ENCODE results near the gene COMP.
A peak's percentile ranks its signal among the peaks of the same experiment; 100 is the strongest.

The COMP gene

GRCh38 chr19:18768997-18769891 lies 21.9 kb downstream of the COMP start:
- no peak for DNase-seq

- DNase-seq, result no peak
These were observed 22.9 kb downstream of the COMP start for GRCh38 chr19:18768046-18768771.

GRCh38 chr19:18765224-18765623 lies 25.9 kb downstream of the COMP start:
- peak; percentile 82 for DNase-seq

- peak; percentile 81 for DNase-seq
These were observed 26.5 kb downstream of the COMP start for GRCh38 chr19:18764591-18765051.

GRCh38 chr19:18763674-18764590 lies 27.2 kb downstream of the COMP start:
- DNase-seq, result peak; percentile 49

GRCh38 chr19:18762125-18763023 lies 28.7 kb downstream of the COMP start:
- peak; percentile 39 for DNase-seq

GRCh38 chr19:18761531-18762110 lies 29.5 kb downstream of the COMP start:
- no peak for DNase-seq

- no peak for DNase-seq
These were observed 30.4 kb downstream of the COMP start for GRCh38 chr19:18760440-18761383.

- no peak for DNase-seq
These were observed 31.1 kb downstream of the COMP start for GRCh38 chr19:18759995-18760426.

GRCh38 chr19:18759304-18759994 lies 31.7 kb downstream of the COMP start:
- DNase-seq, result no peak

- DNase-seq, result no peak
These were observed 34.2 kb downstream of the COMP start for GRCh38 chr19:18756896-18757295.

GRCh38 chr19:18754501-18754900 lies 36.6 kb downstream of the COMP start:
- no peak for DNase-seq

- DNase-seq, result no peak
These were observed 39.5 kb downstream of the COMP start for GRCh38 chr19:18751571-18751970.

- no peak for DNase-seq
These were observed 40.7 kb downstream of the COMP start for GRCh38 chr19:18750295-18750970.

- DNase-seq, result no peak
These were observed 41.5 kb downstream of the COMP start for GRCh38 chr19:18749362-18750231.

- DNase-seq, result no peak
These were observed 44.4 kb downstream of the COMP start for GRCh38 chr19:18746401-18747325.

GRCh38 chr19:18745931-18746330 lies 45.2 kb downstream of the COMP start:
- DNase-seq, result no peak
